DOHH2 (cell line): ENCODE results near the gene KRT31.

Source experiments
- H3F3A ChIP-seq: fragments of 200-600 bp; sonication (generic), shearing (Covaris generic); 2 replicates; pipeline ENCODE4 v1.6.0; 2016; ENCODE audit warnings: antibody characterized with exemption, mild to moderate bottlenecking; ENCODE audit not compliant: control insufficient read depth, insufficient read depth
- H3K27ac ChIP-seq: fragments of 200-600 bp; sonication (generic); 2 replicates; pipeline ENCODE4 v1.5.1; 2014; ENCODE audit warnings: low read depth, mild to moderate bottlenecking, low read length, moderate library complexity
- H3K27me3 ChIP-seq: fragments of 200-600 bp; sonication (generic); 2 replicates; pipeline ENCODE4 v1.6.1; 2014; ENCODE audit warnings: mild to moderate bottlenecking, low read length, mixed read lengths; ENCODE audit not compliant: control insufficient read depth
- H3K36me3 ChIP-seq: fragments of 200-600 bp; sonication (generic); 2 replicates; pipeline ENCODE4 v1.6.1; 2014; ENCODE audit warnings: mild to moderate bottlenecking, low read length, moderate library complexity, mixed read lengths; ENCODE audit not compliant: control insufficient read depth
- H3K4me1 ChIP-seq: fragments of 200-600 bp; sonication (generic); 2 replicates; pipeline ENCODE4 v1.6.1; 2014; ENCODE audit warnings: mild to moderate bottlenecking, low read length, mixed read lengths; ENCODE audit not compliant: control insufficient read depth
- H3K4me2 ChIP-seq: fragments of 200-600 bp; sonication (generic); 2 replicates; pipeline ENCODE4 v1.6.0; 2014; ENCODE audit warnings: mild to moderate bottlenecking, low read length, moderate library complexity
- H3K4me3 ChIP-seq: fragments of 200-600 bp; sonication (generic); 2 replicates; pipeline ENCODE4 v1.5.1; 2014; ENCODE audit warnings: mild to moderate bottlenecking, low read length, mixed read lengths
- H3K79me2 ChIP-seq: fragments of 200-600 bp; sonication (generic); 2 replicates; pipeline ENCODE4 v1.6.1; 2014; ENCODE audit warnings: mild to moderate bottlenecking, low read length, mixed read lengths; ENCODE audit not compliant: control insufficient read depth
- H3K9me2 ChIP-seq: fragments of 200-600 bp; sonication (generic); replicated peaks from 2 replicates; pipeline ENCODE4 v1.6.1; 2014; ENCODE audit warnings: mild to moderate bottlenecking, low read length, mixed read lengths; ENCODE audit not compliant: control insufficient read depth
- H3K9me3 ChIP-seq: fragments of 200-600 bp; sonication (generic); 2 replicates; pipeline ENCODE4 v1.6.1; 2014; ENCODE audit warnings: antibody characterized with exemption, low read length, mixed read lengths; ENCODE audit not compliant: control insufficient read depth, insufficient read depth
- H4K20me1 ChIP-seq: fragments of 200-600 bp; sonication (generic); 2 replicates; pipeline ENCODE4 v1.6.0; 2014; ENCODE audit warnings: low read depth, mild to moderate bottlenecking, antibody characterized with exemption, low read length, moderate library complexity; ENCODE audit not compliant: control insufficient read depth, insufficient read depth
- EZH2phosphoT487 ChIP-seq: fragments of 200-600 bp; sonication (generic); IDR thresholded peaks from 2 replicates; pipeline ENCODE4 v1.6.1; 2017; ENCODE audit warnings: borderline replicate concordance, mild to moderate bottlenecking, antibody characterized with exemption, low read length, moderate library complexity, mixed read lengths
- TF ChIP-seq, protein P1 (sequence below): fragments of 200-600 bp; sonication (generic); IDR thresholded peaks from one replicate; pipeline ENCODE4 v1.5.1; 2014; ENCODE audit warnings: antibody characterized with exemption, mild to moderate bottlenecking, low read depth, low read length; ENCODE audit not compliant: poor library complexity, severe bottlenecking

The KRT31 gene

DNA sequence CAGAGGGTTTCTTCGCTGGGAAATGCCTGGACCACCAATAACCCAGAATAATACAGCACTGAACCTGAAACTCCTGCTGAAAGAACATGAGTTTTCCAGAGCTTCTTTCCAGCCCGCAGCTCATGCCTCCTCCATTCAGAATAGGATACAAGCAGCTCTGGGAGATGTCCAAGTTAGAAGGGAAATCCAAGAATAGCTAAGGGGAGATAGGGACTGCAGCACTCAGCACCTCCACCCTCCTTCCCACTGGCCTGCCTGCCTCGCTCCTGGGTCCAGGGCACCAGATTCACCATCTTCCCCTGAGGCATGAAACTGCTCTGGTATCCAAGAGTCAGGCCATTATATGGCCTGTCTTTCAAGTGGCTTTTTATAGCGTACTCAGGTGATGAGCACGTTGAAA is 4.1 kb downstream of the KRT31 start:
- Histone ChIP-seq H3K27ac (no peak overlapping the region), H3K79me2 (no peaks in the 10 kb centered on the region), H3K27me3 (peaks cover 9% of the 10 kb centered on the region; the same call in 1 of the 2 replicates), H3K9me3 (no peaks in the 10 kb centered on the region), H3F3A (no peaks in the 10 kb centered on the region), H3K4me3 (no peak overlapping the region), H3K4me1 (no peaks in the 10 kb centered on the region), H3K36me3 (no peaks in the 10 kb centered on the region), H4K20me1 (no peaks in the 10 kb centered on the region), H3K9me2 (no peaks in the 10 kb centered on the region), H3K4me2 (no peak overlapping the region)
- TF ChIP-seq, protein P1, sequence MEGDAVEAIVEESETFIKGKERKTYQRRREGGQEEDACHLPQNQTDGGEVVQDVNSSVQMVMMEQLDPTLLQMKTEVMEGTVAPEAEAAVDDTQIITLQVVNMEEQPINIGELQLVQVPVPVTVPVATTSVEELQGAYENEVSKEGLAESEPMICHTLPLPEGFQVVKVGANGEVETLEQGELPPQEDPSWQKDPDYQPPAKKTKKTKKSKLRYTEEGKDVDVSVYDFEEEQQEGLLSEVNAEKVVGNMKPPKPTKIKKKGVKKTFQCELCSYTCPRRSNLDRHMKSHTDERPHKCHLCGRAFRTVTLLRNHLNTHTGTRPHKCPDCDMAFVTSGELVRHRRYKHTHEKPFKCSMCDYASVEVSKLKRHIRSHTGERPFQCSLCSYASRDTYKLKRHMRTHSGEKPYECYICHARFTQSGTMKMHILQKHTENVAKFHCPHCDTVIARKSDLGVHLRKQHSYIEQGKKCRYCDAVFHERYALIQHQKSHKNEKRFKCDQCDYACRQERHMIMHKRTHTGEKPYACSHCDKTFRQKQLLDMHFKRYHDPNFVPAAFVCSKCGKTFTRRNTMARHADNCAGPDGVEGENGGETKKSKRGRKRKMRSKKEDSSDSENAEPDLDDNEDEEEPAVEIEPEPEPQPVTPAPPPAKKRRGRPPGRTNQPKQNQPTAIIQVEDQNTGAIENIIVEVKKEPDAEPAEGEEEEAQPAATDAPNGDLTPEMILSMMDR = no peak
- TF ChIP-seq EZH2phosphoT487 = no peak

DNA sequence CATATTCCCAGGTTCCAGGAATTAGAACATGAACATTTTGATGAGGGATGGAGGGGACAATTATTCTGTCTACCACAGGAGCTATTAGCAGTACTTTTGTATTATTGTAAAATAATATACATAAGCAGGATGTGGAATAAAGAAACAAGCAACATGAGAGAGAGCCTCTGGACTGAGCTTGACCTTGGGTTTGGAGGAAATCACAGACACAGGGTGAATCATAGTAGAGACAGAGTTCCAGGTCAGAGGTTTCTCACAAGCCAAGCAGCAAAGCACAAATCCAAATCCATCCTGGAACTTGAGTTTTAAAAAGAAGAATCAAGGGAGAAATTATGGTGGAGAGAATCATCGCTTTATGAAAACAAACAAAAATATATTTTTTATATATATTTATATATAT is 5.1 kb downstream of the KRT31 start:
- TF ChIP-seq EZH2phosphoT487 = no peak
- TF ChIP-seq, protein P1 = no peak
- H3K27me3 ChIP-seq = peaks cover 9% of the 10 kb centered on the region; the same call in 1 of the 2 replicates
- no peaks in the 10 kb centered on the region for H3K9me2 ChIP-seq
- no peak overlapping the region for H3K4me3 ChIP-seq
- no peaks in the 10 kb centered on the region for H3K4me1 ChIP-seq
- H3K9me3 ChIP-seq = no peaks in the 10 kb centered on the region
- no peaks in the 10 kb centered on the region for H3K79me2 ChIP-seq
- H3K36me3 ChIP-seq = no peaks in the 10 kb centered on the region
- no peak overlapping the region for H3K4me2 ChIP-seq
- H3F3A ChIP-seq = no peaks in the 10 kb centered on the region
- H4K20me1 ChIP-seq = no peaks in the 10 kb centered on the region
- no peak overlapping the region for H3K27ac ChIP-seq

DNA sequence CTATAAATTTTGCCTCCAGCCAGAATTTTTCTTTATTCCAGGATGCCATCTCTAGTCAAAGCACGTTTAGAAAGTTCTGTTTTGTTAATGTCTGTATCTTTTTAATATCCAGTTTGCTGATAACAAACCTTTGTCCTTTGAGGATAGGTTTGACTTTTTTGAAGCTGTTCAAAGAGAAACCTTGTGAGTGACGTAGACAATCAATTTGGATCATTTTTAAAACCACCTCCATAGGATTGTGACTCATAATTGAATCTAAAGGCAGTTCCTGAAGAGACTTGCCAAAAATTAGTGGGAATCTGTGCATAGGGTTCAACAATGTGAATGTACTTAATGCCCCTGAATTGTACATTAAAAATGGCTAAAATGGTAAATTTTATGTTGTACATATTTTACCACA is 5.9 kb downstream of the KRT31 start:
- Histone ChIP-seq H3K27ac (no peak overlapping the region), H3K4me2 (no peak overlapping the region), H3K4me1 (no peaks in the 10 kb centered on the region), H3K36me3 (no peaks in the 10 kb centered on the region), H3K9me3 (no peaks in the 10 kb centered on the region), H3K4me3 (no peak overlapping the region), H3K27me3 (peaks cover 9% of the 10 kb centered on the region; the same call in 1 of the 2 replicates), H3K9me2 (no peaks in the 10 kb centered on the region), H4K20me1 (no peaks in the 10 kb centered on the region), H3K79me2 (no peaks in the 10 kb centered on the region), H3F3A (no peaks in the 10 kb centered on the region)
- no peak for TF ChIP-seq EZH2phosphoT487
- TF ChIP-seq, protein P1 = no peak
